Right lobe of liver (tissue), 6 donors: ENCODE measurements around the gene CEACAM20. TPM values are rescaled to one million over a fixed set of nuclear protein-coding genes. Genes with fewer than 3 reads are reported as not detected.
A peak's percentile ranks its signal among the peaks of the same experiment; 100 is the strongest.
"Not testable (repeated sequence)": the region's sequence is repeated elsewhere in the genome, so short reads cannot be mapped to it uniquely, and the experiment has no call there.

Experiments used
- ATAC-seq, 4 donors: fragments of 200-7000 bp; cut with Tn5 transposase; one replicate each; pipeline ENCODE4 v1.9.1; 2020; ENCODE audit warnings: mild to moderate bottlenecking in 4 of 4, moderate library complexity in 4 of 4
- DNase-seq, 3 donors: peaks; one replicate each; pipeline ENCODE4 v3.0.0-alpha.2; 2020
- H3K27ac ChIP-seq, 3 donors: fragments of 200-600 bp; one replicate each; pipeline ENCODE4 v1.8.0; 2022
- H3K27me3 ChIP-seq, 2 donors: fragments of 200-600 bp; one replicate each; pipeline ENCODE4 v1.8.0; 2022
- H3K36me3 ChIP-seq, 4 donors: fragments of 200-600 bp; sonication (generic) in 1 of 4; one replicate each; pipeline versions ENCODE4 v1.5.1 to v1.8.0; 2017 to 2022; ENCODE audit warnings: control low read depth in 1 of 4
- H3K4me1 ChIP-seq, 4 donors: fragments of 200-600 bp; sonication (generic) in 1 of 4; one replicate each; pipeline versions ENCODE4 v1.5.1 to v1.8.0; 2017 to 2022; ENCODE audit warnings: control low read depth in 1 of 4
- H3K4me3 ChIP-seq, 3 donors: fragments of 200-600 bp; one replicate each; pipeline ENCODE4 v1.8.0; 2022
- H3K9me3 ChIP-seq, 4 donors: fragments of 200-600 bp; sonication (generic) in 1 of 4; one replicate each; pipeline versions ENCODE4 v1.5.1 to v1.8.0; 2017 to 2022; ENCODE audit warnings: control low read depth in 1 of 4
- POLR2A ChIP-seq: fragments of 450-650 bp; IDR thresholded peaks from one replicate; pipeline ENCODE4 v1.6.1; 2017; ENCODE audit warnings: antibody characterized with exemption, mild to moderate bottlenecking
- WGBS: methylation state at CpG from one replicate; pipeline ENCODE4 v1.1.6; 2018; ENCODE audit warnings: low coverage, low lambda C conversion rate; ENCODE audit not compliant: insufficient coverage; ENCODE audit errors: missing lambda C conversion rate; 5-methylcytosine and 5-hydroxymethylcytosine counted together
- intact Hi-C, 2 donors: fragments of 100-400 bp; cut with DNase I; formaldehyde crosslinking; loops; one replicate each; pipeline versions ENCODE4 v1.11.2 to v1.14.1; 2022
- small RNA-seq, 2 experiments: library from RNA; depleted of rRNA; stranded (forward); fragments of <200 nt; gene quantifications; one replicate each; pipeline ENCODE3, GENCODE V24; 2016
- total RNA-seq, 6 experiments: library from RNA; depleted of rRNA in 2 of 6; stranded (reverse); fragments of >200 nt in 2 of 6; fragmentation: NEBNext Ultra II Directional in 3 of 6; extraction: Animal tissue kit (Norgen Biotek cat#: 25700) in 3 of 6; gene quantifications; one replicate each; pipeline versions ENCODE4 v1.1.0 to v1.2.4, GENCODE V29; 2016 to 2023
- TF ChIP-seq, protein P1 (sequence below), 4 donors: fragments of 200-600 bp in 3 of 4; fragments of 450-650 bp in 1 of 4; IDR thresholded peaks; one replicate each; pipeline versions ENCODE4 v1.5.1 to v1.8.0; 2016 to 2022; ENCODE audit warnings: antibody characterized with exemption in 4 of 4, mild to moderate bottlenecking in 2 of 4
- donor health status: DM: no; HTN: yes; CAD: no.
- donor health status: DM: no; HTN: no; CAD: no.
- donor health status: DM: no; HTN: no; CAD: no.
- donor health status: DM: no; HTN: yes; CAD: no.
- donor health status: DM: no; HTN: yes; CAD: no.

Gene CEACAM20
- total RNA-seq, 6 experiments from 2014 or later = 0.14 to 0.31 (median 0.16) TPM; not detected in 3

DNA sequence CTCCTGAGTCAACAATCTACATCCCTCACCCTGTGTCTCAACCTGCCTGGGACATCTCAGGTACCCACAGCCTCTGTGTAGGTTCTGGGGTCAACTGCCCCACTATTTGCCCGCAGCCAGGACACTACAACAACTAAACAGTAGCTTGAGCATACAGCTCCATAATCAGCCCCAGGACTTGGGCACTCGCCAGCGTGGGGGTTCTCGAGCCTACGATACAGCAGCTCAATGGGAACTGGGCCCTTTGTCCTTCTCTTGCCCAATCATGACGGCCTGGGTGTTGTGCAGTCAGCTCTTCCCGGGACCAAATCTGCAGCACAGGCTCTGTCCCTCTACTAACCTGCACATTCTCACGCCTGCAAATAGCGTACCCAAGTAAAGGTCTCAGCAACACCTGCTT lies 30.5 kb downstream of the CEACAM20 start:
- H3K27me3 ChIP-seq = no peaks in the 10 kb centered on the region
- no peak overlapping the region for H3K27ac ChIP-seq
- H3K4me3 ChIP-seq = peak overlapping the region in 1 of 3 donors; percentile 76
- no CpG with 5 or more reads among the region's 9 CpGs for WGBS
- intact Hi-C loops = no loop called here
- peaks cover 0 to 22% (median 5%) of the 10 kb centered on the region in 4 donors for H3K36me3 ChIP-seq
- TF ChIP-seq, protein P1, sequence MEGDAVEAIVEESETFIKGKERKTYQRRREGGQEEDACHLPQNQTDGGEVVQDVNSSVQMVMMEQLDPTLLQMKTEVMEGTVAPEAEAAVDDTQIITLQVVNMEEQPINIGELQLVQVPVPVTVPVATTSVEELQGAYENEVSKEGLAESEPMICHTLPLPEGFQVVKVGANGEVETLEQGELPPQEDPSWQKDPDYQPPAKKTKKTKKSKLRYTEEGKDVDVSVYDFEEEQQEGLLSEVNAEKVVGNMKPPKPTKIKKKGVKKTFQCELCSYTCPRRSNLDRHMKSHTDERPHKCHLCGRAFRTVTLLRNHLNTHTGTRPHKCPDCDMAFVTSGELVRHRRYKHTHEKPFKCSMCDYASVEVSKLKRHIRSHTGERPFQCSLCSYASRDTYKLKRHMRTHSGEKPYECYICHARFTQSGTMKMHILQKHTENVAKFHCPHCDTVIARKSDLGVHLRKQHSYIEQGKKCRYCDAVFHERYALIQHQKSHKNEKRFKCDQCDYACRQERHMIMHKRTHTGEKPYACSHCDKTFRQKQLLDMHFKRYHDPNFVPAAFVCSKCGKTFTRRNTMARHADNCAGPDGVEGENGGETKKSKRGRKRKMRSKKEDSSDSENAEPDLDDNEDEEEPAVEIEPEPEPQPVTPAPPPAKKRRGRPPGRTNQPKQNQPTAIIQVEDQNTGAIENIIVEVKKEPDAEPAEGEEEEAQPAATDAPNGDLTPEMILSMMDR (IDR thresholded peaks at IDR 0.05) = no peak
- TF ChIP-seq POLR2A = no peak
- DNase-seq (no peak), ATAC-seq (no peak)
- peaks cover 0 to 17% (median 6%) of the 10 kb centered on the region in 4 donors for H3K9me3 ChIP-seq
- peaks cover 0 to 10% (median 4%) of the 10 kb centered on the region in 4 donors for H3K4me1 ChIP-seq

DNA sequence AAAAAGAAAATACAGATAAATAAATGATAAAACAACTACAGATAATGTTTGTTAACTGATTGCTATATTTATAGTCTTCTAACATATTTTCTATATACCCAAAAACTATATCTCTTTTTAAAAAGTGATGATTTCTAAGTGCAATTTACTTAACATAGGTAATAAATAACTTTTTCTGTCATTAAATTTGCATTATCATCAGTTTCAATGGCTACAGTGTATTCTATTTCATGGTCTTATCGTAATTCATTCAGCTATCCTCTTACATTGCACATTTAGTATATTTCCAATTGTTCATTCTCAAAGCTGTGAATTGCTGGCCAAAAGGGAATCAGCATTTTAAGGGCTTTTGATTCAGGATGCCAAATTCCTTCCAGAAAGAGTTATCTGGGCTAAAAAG lies 32.8 kb downstream of the CEACAM20 start:
- Histone ChIP-seq H3K4me1 (peaks cover 0 to 10% (median 4%) of the 10 kb centered on the region in 4 donors), H3K27me3 (no peaks in the 10 kb centered on the region), H3K36me3 (peaks cover 0 to 32% (median 9%) of the 10 kb centered on the region in 4 donors), H3K27ac (no peak overlapping the region), H3K4me3 (no peak overlapping the region), H3K9me3 (peaks cover 0 to 30% (median 16%) of the 10 kb centered on the region in 4 donors)
- no peak for ATAC-seq
- WGBS = 95% methylated on average over 1 of the region's 1 CpG
- TF ChIP-seq, protein P1 (IDR thresholded peaks at IDR 0.05) = no peak
- TF ChIP-seq POLR2A = no peak
- no peak for DNase-seq
- intact Hi-C loops = no loop called here

DNA sequence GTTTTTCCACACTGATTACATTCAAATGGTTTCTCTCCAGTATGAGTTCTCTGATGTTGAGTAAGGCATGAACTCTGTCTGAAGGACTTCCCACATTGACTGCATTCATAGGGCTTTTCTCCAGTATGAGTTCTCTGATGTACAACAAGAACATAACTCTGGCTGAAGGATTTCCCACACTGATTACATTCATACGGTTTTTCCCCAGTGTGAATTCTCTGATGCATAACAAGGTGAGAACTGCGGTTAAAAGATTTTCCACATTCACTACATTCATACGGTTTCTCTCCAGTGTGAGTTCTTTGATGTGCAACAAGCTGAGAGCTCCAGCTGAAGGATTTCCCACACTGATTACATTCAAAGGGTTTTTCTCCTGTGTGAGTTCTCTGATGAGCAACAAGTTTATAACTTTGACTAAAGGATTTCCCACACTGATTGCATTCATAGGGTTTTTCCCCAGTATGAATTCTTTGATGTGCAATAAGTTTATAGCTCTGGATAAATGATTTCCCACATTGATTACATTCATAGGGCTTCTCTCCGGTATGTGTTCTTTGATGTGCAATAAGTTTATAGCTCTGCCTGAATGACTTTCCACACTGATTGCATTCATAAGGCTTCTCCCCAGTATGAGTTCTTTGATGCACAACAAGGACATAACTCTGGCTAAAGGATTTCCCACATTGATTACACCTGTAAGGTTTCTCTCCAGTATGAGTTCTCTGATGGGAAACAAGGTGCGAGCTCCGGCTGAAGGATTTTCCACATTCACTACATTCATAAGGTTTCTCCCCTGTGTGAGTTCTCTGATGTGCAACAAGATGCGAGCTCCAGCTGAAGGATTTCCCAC lies 52.7 kb downstream of the CEACAM20 start:
- intact Hi-C loops = no loop called here
- Histone ChIP-seq H3K27me3 (no peaks in the 10 kb centered on the region), H3K27ac (no peak overlapping the region), H3K9me3 (peaks cover 0 to 86% (median 67%) of the 10 kb centered on the region in 4 donors), H3K4me1 (peaks cover 0 to 2% (median 0%) of the 10 kb centered on the region in 4 donors), H3K36me3 (peaks cover 9 to 50% (median 26%) of the 10 kb centered on the region in 4 donors), H3K4me3 (no peak overlapping the region)
- ATAC-seq = no peak
- DNase-seq = no peak
- 98% methylated on average over 7 of the region's 7 CpGs for WGBS
- no peak for TF ChIP-seq POLR2A
- TF ChIP-seq, protein P1 (IDR thresholded peaks at IDR 0.05) = no peak

DNA sequence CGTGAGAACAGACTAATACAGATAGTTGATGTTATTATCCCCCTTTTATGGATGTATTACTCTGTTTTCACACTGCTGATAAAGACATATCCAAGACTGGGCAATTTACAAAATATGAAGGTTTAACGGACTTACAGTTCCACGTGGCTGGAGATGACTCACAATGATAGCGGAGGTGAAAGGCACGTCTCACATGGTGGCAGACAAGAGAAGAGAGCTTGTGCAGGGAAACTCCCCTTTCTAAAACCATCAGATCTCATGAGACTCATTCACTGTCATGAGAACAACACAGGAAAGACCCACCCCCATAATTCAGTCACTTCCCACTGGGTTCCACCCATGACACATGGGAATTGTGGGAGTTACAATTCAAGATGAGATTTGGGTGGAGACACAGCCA lies 60.7 kb downstream of the CEACAM20 start:
- intact Hi-C loops, H3K27ac ChIP-seq, ATAC-seq, H3K4me1 ChIP-seq, H3K4me3 ChIP-seq, H3K27me3 ChIP-seq, H3K36me3 ChIP-seq, DNase-seq: not testable (repeated sequence)
- peaks cover 0 to 22% (median 7%) of the 10 kb centered on the region in 4 donors for H3K9me3 ChIP-seq
- WGBS = 36% methylated on average over 4 of the region's 5 CpGs

DNA sequence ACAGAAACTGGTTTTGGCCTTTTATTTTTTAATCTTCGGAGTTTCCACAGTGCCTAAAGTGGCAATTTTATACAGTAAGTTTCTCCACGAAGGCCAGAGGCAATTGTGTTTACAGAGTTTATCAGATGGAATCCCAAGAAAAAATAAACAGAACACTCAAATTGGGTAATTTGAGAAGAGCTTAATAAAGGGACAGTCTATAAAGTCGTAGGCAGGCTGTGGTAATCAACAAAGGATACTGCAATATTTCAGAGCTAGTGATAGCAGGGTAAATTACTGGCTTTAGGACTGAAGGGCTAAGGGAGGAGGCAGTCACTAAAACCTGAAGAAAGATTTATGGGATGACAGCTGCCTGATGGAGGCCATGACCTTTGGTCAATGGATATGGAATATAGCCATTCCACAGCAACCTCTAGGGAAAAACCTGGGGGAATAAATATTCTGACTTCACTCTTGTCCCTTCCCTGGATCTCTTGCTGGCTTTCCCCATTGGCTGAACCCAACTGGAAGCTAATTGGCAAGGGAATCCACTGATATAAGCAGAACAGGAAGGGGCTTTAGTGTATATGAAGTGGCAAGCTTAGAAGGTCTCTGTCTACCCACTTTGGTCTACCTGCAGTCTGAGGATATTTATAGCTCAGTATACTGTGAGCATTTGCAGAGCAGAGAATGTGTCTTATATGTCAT lies 66.7 kb downstream of the CEACAM20 start:
- DNase-seq, H3K27me3 ChIP-seq, intact Hi-C loops, H3K27ac ChIP-seq, H3K36me3 ChIP-seq, H3K9me3 ChIP-seq, H3K4me1 ChIP-seq, H3K4me3 ChIP-seq, ATAC-seq: not testable (repeated sequence)
- 19% methylated on average over 3 of the region's 3 CpGs for WGBS

Small RNAs within 50 kb of the gene (small RNA-seq; reads per million reads assigned to genes)
- 0 reads per million in 2 experiments for gene AC243964.1

Other genes starting within 250 kb of the CEACAM20 start
- 1 to 10 TPM; 1.3 to 2.7 (median 1.9) TPM for gene ZNF235, start 224.7 kb downstream of the CEACAM20 start, total RNA-seq
- 1 to 10 TPM in 4 of 6 experiments, under 1 TPM in 2; 0.86 to 1.7 (median 1.1) TPM for gene ZNF112, start 173.0 kb downstream of the CEACAM20 start, total RNA-seq
- gene ZNF285, start 128.1 kb downstream of the CEACAM20 start, total RNA-seq = 1 to 10 TPM in 2 of 6 experiments, under 1 TPM in 4; 0.37 to 1.6 (median 0.90) TPM
- gene ZNF229, start 81.2 kb downstream of the CEACAM20 start, total RNA-seq = 1 to 10 TPM in 3 of 6 experiments, under 1 TPM in 3; 0.50 to 2.3 (median 0.93) TPM
- 1 to 10 TPM; 2.4 to 4.1 (median 3.3) TPM for gene ZNF180, start 29.2 kb downstream of the CEACAM20 start, total RNA-seq
- gene IGSF23, start 83.9 kb upstream of the CEACAM20 start, total RNA-seq = 10 to 100 TPM in 3 of 6 experiments, 1 to 10 TPM in 3; 4.4 to 15.2 (median 9.0) TPM
- 10 to 100 TPM; 26.6 to 66.6 (median 55.5) TPM for gene PVR, start 114.2 kb upstream of the CEACAM20 start, total RNA-seq
- gene CEACAM19, start 141.8 kb upstream of the CEACAM20 start, total RNA-seq = 1 to 10 TPM; 3.3 to 9.0 (median 4.5) TPM
- gene CEACAM16, start 169.5 kb upstream of the CEACAM20 start, total RNA-seq = not detected
- 10 to 100 TPM; 24.1 to 95.6 (median 31.3) TPM for gene BCL3, start 219.0 kb upstream of the CEACAM20 start, total RNA-seq
- 10 to 100 TPM in 5 of 6 experiments, 1 to 10 TPM in 1; 9.8 to 19.4 (median 15.6) TPM for gene CBLC, start 248.2 kb upstream of the CEACAM20 start, total RNA-seq